Osteoblast (primary cell): ENCODE results near the gene KLHDC7A. TPM values are rescaled to one million over a fixed set of nuclear protein-coding genes. Genes with fewer than 3 reads are reported as not detected.

Experiments
- DNase-seq: peaks from one replicate; pipeline ENCODE4 v3.0.0; 2011; ENCODE audit warnings: low spot score, mixed read lengths; ENCODE audit not compliant: insufficient read length; ENCODE audit errors: missing footprints
- H2AFZ ChIP-seq: 2 replicates; pipeline ENCODE4 v1.6.0; 2011; ENCODE audit warnings: mild to moderate bottlenecking, low read length
- H3K27ac ChIP-seq: 2 replicates; pipeline ENCODE4 v1.5.1; 2011; ENCODE audit warnings: mild to moderate bottlenecking, low read depth, low read length, moderate library complexity
- H3K27me3 ChIP-seq: 2 replicates; pipeline ENCODE4 v1.6.0; 2012; ENCODE audit warnings: mild to moderate bottlenecking, control low read depth, inconsistent platforms, low read length, moderate library complexity; ENCODE audit not compliant: insufficient read depth
- H3K36me3 ChIP-seq: 2 replicates; pipeline ENCODE4 v1.5.1; 2011; ENCODE audit warnings: mild to moderate bottlenecking, low read length, control low read depth, moderate library complexity; ENCODE audit not compliant: insufficient read depth
- H3K4me1 ChIP-seq: 2 replicates; pipeline ENCODE4 v1.5.1; 2011; ENCODE audit warnings: mild to moderate bottlenecking, low read length, control low read depth, moderate library complexity; ENCODE audit not compliant: insufficient read depth
- H3K4me2 ChIP-seq: 2 replicates; pipeline ENCODE4 v1.6.0; 2011; ENCODE audit warnings: mild to moderate bottlenecking, low read length; ENCODE audit not compliant: insufficient read depth
- H3K4me3 ChIP-seq: fragments of 200-600 bp; sonication (generic); 3 replicates; pipeline ENCODE4 v1.5.1; 2012; ENCODE audit warnings: mild to moderate bottlenecking, low read length, inconsistent platforms; ENCODE audit not compliant: insufficient read depth
- H3K79me2 ChIP-seq: 2 replicates; pipeline ENCODE4 v1.6.0; 2012; ENCODE audit warnings: mild to moderate bottlenecking, low read length, control low read depth, inconsistent platforms; ENCODE audit not compliant: insufficient read depth
- H3K9me3 ChIP-seq: 2 replicates; pipeline ENCODE4 v1.5.1; 2011; ENCODE audit warnings: low read depth, low read length, control low read depth
- H4K20me1 ChIP-seq: 2 replicates; pipeline ENCODE4 v1.6.0; 2012; ENCODE audit warnings: mild to moderate bottlenecking, low read length, control low read depth; ENCODE audit not compliant: insufficient read depth
- total RNA-seq: library from RNA; depleted of rRNA; stranded (reverse); fragments of >200 nt; gene quantifications from 2 replicates; pipeline ENCODE4 v1.2.3, GENCODE V29; 2012
- TF ChIP-seq, protein P1 (sequence below): IDR thresholded peaks from 2 replicates; pipeline ENCODE4 v1.5.1; 2011; ENCODE audit warnings: mild to moderate bottlenecking, low read depth, low read length, moderate library complexity; ENCODE audit errors: extremely low read depth

KLHDC7A gene
- total RNA-seq, 1 donor, result not detected

DNA sequence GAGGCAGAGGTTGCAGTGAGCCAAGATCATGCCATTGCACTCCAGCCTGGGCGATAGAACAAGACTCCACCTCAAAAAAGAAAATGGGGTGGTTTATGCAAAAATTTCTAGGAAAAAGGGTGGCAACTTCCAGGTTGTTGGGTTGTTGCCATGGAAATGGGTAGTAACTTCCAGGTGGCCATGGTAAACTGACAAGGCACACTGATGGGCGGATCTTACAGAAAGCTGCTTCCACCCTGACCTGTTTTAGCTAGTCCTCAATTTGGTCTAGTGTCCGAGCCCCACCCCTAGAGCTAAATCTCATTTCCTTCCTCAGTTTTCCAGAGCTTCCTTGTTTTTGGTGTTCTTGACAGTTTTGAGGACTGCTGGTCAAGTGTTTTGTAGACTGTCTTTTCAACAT, 13.6 kb downstream of the KLHDC7A start:
- no peak for DNase-seq
- H3K79me2 ChIP-seq, result no peaks in the 10 kb centered on the region
- H3K4me2 ChIP-seq, result no peak overlapping the region
- H3K9me3 ChIP-seq, result no peaks in the 10 kb centered on the region
- no peaks in the 10 kb centered on the region for H3K27me3 ChIP-seq
- no peak overlapping the region for H3K4me3 ChIP-seq
- no peaks in the 10 kb centered on the region for H4K20me1 ChIP-seq
- no peak overlapping the region for H2AFZ ChIP-seq
- no peak overlapping the region for H3K27ac ChIP-seq
- TF ChIP-seq, protein P1, sequence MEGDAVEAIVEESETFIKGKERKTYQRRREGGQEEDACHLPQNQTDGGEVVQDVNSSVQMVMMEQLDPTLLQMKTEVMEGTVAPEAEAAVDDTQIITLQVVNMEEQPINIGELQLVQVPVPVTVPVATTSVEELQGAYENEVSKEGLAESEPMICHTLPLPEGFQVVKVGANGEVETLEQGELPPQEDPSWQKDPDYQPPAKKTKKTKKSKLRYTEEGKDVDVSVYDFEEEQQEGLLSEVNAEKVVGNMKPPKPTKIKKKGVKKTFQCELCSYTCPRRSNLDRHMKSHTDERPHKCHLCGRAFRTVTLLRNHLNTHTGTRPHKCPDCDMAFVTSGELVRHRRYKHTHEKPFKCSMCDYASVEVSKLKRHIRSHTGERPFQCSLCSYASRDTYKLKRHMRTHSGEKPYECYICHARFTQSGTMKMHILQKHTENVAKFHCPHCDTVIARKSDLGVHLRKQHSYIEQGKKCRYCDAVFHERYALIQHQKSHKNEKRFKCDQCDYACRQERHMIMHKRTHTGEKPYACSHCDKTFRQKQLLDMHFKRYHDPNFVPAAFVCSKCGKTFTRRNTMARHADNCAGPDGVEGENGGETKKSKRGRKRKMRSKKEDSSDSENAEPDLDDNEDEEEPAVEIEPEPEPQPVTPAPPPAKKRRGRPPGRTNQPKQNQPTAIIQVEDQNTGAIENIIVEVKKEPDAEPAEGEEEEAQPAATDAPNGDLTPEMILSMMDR, result no peak
- H3K4me1 ChIP-seq, result no peaks in the 10 kb centered on the region
- H3K36me3 ChIP-seq, result no peaks in the 10 kb centered on the region

DNA sequence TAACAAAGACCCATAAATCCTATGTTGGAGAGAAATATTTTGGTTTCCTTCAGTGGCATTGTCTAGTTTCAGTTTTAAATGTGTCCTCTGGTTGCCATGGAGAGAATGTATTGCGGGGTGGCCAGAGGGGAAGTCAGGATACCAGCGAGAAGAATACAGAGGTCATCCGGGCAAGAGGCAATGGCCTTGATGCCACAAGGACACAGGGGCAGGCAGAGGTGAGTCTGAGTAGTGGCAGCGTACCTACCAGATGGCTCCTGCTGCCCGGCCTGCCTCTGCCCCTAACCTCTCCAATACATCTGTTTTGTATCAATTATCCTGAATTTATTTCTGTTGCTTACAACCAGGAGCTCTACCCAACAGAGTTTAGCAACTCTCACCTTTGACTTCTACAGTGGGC, 14.9 kb downstream of the KLHDC7A start:
- Histone ChIP-seq H3K79me2 (no peaks in the 10 kb centered on the region), H3K4me3 (no peak overlapping the region), H3K4me1 (no peaks in the 10 kb centered on the region), H3K9me3 (no peaks in the 10 kb centered on the region), H4K20me1 (no peaks in the 10 kb centered on the region), H3K27me3 (no peaks in the 10 kb centered on the region), H2AFZ (no peak overlapping the region), H3K36me3 (no peaks in the 10 kb centered on the region), H3K27ac (no peak overlapping the region), H3K4me2 (no peak overlapping the region)
- TF ChIP-seq, protein P1, result no peak
- DNase-seq, result no peak

DNA sequence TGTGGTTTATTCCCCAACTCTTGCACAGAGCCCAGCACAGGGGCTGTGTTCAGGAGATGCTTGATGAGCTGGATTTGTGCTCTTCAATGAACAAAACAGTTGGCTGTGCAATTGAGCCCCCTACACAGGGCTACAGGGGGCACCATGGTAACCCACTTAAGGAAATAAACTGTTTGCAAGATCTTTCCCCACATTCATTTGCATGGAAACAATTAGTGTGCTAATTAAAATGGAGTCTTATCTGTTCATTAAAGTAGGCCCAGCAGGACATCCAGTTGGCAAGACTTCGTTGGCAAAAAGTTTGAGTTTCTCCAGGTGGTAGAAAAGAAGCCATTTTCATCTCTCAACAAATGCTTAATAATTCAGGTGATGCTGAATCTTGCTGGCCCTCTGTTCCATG, 15.3 kb downstream of the KLHDC7A start:
- TF ChIP-seq, protein P1, result no peak
- Histone ChIP-seq H3K9me3 (no peaks in the 10 kb centered on the region), H2AFZ (no peak overlapping the region), H3K27me3 (no peaks in the 10 kb centered on the region), H4K20me1 (no peaks in the 10 kb centered on the region), H3K27ac (no peak overlapping the region), H3K36me3 (no peaks in the 10 kb centered on the region), H3K4me3 (no peak overlapping the region), H3K4me1 (no peaks in the 10 kb centered on the region), H3K4me2 (no peak overlapping the region), H3K79me2 (no peaks in the 10 kb centered on the region)
- no peak for DNase-seq

DNA sequence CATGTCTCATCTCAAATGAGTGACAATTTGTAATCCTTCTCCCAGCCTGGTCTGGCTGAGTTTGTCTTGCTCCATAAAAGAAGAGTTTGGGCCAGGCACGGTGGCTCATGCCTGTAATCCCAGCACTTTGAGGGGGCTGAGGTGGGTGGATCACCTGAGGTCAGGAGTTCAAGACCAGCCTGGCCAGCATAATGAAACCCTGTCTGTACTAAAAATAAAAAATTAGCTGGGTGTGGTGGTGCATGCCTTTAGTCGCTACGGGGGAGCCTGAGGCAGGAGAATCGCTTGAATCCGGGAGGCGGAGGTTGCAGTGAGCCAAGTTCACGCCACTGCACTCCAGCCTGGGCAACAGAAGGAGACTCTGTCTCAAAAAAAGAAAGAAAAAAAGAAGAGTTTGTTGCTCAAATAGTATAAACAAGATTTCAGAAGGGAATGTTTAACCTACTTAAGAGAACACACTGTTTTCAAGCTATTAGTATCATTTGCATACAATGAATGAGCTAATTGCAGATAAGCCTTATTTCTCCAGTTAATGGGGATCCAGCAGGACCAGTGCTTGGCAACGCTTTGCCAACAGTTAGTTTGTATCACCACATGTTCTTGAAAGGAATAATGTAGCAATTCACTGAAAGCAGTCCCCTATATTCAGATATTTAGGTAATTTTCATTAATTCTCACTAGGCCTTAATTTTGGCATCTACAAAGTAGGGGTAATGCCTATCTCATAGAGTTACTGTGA, 15.9 kb downstream of the KLHDC7A start:
- no peak for DNase-seq
- no peaks in the 10 kb centered on the region for H4K20me1 ChIP-seq
- no peak overlapping the region for H2AFZ ChIP-seq
- no peaks in the 10 kb centered on the region for H3K4me1 ChIP-seq
- no peak overlapping the region for H3K27ac ChIP-seq
- no peaks in the 10 kb centered on the region for H3K36me3 ChIP-seq
- H3K4me3 ChIP-seq, result no peak overlapping the region
- no peaks in the 10 kb centered on the region for H3K27me3 ChIP-seq
- TF ChIP-seq, protein P1, result no peak
- no peaks in the 10 kb centered on the region for H3K9me3 ChIP-seq
- no peaks in the 10 kb centered on the region for H3K79me2 ChIP-seq
- no peak overlapping the region for H3K4me2 ChIP-seq
